HG03039 (cell line): Measurements from ENCODE around the gene PSD4.

Experiments used
- ATAC-seq: cut with Tn5 transposase; IDR thresholded peaks from one replicate; pipeline ENCODE4 v1.9.1; 2021; ENCODE audit warnings: mild to moderate bottlenecking, moderate library complexity; ENCODE audit not compliant: unreplicated experiment

The PSD4 gene

DNA sequence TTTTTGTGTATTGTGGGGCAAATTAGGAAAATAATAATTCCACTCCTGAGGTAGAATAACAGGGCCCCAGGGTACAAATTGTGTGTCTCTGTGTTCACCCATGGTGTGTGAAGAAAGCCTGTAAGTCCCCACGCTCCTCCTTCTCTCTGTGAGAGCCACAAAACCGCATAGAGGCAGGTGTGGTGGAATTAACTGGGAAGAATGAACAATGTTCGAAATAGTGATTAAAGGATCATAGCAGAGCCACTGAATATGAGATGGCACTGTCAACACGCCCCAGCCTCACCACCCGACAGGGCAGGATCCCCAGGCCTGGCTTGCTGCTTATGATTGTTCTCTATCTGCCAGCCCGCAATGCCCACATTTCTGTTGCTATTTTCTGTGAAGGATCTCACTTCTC, 32.3 kb upstream of the PSD4 start:
- ATAC-seq: no peak

DNA sequence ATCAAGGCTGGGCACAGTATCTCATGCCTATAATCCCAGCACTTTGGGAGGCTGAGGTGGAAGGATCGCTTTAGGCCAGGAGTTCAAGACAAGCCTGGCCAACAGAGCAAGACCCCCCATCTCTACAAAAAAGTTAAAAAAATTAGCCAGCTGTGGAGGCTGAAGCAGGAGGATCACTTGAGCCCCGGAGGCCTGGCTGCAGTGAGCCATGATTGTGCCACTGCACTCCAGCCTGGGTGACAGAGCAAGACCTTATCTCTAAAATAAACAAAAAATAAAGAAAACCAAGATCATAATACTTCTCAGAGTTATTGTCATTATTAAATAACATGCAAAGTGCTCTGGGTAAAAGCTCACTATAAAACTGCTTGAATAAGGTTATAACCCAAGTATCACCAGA, 31.5 kb upstream of the PSD4 start:
- no peak for ATAC-seq

DNA sequence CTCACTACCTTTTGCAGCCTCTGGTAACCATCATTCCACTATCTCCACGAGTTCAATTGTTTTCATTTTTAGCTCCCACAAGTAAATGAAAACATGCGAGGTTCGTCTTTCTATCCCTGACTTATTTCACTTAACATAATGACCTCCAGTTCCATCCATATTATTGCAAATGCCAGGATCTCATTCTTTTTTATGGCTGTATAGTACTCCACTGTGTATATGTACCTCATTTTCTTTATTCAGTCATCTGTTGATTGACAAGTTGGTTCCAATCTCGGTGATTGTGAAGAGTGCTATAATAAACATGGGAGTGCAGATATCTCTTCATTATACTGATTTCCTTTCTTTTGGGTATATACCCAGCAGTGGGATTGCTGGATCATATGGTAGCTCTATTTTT, 29.5 kb upstream of the PSD4 start:
- ATAC-seq: no peak

DNA sequence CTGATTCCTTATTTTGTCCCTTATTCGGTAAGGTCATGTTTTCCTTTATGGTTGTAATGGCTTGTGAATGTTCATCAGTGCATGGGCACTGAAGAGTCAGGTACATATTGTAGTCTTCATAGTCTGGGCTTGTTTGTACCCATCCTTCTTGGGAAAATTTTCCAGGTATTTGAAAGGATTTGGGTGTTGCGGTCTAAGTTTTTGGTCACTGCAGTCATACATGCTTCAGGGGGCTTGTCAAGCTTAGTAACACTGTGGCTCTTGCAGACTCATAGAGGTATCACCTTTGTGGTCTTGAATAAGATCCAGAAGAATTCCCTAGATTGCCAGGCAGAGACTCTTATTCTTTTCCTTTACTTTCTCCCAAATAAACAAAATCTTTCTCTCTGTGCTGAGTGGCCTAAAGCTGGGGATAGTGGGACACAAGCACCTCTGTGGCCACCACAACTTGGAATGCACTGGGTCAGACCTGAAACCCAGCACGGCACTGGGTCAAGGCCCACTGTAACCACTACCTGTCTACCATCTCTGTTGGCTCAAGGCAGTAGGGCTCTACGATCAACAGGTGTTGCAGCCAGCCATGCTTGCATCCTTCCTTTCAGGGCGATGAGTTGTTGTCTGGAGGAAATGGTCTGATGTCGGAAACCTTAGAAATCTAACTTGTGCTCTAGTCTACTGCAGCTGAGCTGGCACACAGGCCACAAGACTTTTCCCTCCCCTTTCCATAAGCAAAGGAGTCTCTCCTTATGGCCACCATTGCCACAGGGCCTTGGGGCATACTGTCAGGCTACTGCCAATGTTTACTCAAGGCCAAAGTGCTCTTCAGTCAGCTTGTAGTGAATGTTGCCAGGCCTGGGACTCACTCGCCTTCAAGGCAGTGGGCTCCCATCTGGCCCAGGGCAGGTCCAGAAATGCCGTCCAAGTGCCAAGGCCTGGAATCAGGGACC, 24.9 kb upstream of the PSD4 start:
- no peak for ATAC-seq

DNA sequence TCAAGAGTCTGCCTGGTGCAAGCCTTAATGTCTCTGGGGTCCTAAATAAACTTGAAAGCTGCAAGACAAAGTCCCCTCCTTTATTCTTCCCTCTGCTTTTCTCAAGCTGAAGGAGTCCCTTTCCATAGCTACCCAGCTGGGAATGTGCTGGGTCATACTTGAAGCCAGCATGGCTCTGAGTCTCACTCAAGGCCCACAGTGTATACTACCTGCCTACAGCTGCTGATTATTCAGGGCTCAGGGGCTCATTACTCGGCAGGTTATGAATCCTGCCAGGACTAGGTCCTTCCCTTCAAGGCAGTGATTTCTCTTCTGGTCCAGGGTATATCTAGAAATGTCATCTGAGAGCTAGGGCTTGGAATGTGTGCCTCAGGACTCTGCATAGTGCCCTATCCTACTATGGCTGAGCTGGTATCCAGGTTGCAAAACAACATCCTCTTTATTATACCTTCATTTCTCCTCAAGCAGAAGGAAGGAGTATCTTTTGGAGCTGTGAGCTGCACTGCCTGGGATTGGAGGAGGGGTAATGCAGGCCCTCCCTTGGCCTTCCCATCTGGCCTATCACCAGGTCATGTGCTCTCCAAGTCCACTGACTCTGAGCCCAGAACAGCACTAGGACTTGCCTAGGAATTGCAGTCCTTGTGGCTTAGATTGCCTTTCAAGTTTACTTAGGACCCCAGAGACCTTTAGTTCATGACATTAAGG, 24.1 kb upstream of the PSD4 start:
- ATAC-seq: no peak

DNA sequence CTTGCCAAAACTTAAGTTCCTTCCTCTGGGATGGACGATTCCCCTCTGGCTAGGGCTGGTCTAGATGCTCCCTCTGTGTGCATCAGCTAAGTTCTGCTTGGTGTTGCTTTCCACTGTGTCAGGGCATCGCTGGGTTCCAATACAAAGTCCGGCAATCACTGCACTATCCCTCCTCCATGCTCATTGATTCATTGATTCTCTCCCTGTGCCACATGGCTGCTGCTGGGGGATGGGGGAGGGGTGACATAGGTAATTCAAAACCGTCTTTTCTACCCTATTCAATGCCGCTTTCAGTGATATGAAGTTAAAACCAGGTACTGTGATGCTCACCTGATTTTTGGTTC, 23.5 kb upstream of the PSD4 start:
- ATAC-seq: no peak

DNA sequence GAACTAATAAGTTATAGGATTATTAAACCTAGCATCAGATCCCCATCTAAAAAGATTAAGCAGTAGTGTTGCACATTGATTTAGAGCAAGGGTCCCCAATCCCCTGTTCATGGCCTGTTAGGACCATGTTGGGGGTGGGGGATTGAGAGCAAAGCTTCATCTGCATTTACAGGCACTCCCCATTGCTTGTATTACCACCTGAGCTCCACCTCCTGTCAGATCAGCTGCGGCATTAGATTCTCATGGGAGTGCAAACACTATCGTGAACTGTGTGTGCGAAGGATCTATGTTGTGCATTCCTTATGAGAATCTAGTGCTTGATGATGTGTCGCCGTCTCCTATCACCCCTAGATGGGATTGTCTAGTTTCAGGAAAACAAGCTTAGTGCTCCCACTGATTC, 18.4 kb upstream of the PSD4 start:
- ATAC-seq: no peak

DNA sequence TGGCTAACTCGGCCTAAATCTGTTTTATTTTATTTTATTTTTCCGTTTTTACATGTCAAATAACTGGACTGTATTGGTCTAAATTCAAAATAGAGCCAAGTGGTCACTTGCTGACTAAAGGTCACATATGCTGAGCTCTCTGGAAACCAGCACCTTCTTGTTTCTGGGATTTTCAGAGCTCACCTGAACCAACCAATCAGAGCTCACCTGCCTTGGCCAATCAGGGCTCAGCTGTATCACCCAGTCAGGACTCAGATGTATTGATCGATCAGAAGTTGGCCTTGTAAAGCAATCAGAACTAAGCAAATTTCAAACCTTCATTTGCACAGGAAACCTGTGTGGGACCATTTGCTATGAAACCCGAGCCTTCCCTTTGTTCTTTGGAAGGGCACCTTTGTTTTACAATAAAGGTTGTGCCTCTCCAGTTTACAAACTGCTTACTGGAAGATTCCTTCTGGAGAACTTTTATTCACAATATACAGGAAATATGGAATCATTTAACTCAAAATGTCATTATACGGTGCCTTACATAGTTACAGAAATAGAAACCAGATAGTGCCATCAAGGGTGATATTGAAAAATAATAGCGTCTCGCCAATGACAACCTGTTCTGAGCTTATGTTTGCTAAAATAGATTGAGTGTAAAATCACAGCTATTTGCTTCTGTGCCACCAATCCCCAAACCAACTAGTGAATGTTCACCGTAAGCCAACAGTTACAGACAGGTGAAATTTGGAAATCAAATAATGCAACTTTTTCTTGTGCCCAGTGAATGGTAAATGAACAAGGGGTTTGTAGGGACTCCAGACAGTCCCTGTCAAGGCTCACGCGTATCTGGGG, 17.3 kb upstream of the PSD4 start:
- ATAC-seq: no peak

DNA sequence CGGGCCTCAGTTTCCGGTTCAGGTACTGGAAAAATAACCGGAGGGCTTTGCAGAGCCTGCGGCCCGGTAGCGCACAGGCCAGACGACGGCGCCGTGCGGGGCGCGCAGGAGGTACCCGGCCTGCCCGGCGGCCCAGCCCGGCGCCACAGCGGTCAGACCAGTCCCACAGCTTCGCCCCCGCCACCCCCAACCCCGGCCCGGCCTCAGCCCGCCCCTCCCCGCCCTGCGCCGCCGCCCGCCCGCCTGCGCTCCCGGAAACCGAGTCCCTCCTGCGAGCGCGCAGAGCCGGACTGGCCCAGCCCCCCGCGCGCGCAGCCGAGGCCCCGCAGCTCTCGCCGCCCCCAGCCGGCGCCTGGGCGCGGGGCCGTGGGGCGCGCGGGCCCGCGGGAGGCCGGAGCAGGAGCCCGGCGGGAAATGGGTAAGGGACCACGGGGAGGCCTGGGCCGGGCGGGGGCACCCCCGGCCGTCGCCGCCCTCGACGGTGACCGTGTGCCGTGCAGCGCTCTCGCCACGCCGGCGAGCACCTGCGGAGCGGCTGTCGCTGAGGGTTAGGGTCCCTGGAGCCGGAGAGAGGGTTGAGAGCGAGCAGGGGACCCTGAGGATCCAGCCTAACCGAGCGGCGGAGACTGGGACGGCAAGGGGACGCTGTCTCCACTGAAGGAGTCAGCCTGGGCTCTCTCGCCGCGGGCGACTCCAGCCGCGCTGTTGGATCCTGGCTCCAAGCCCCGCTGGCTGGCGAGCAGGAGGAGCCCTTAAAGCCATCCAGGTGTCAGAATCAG, 16.5 kb upstream of the PSD4 start:
- peak; percentile 49 for ATAC-seq

DNA sequence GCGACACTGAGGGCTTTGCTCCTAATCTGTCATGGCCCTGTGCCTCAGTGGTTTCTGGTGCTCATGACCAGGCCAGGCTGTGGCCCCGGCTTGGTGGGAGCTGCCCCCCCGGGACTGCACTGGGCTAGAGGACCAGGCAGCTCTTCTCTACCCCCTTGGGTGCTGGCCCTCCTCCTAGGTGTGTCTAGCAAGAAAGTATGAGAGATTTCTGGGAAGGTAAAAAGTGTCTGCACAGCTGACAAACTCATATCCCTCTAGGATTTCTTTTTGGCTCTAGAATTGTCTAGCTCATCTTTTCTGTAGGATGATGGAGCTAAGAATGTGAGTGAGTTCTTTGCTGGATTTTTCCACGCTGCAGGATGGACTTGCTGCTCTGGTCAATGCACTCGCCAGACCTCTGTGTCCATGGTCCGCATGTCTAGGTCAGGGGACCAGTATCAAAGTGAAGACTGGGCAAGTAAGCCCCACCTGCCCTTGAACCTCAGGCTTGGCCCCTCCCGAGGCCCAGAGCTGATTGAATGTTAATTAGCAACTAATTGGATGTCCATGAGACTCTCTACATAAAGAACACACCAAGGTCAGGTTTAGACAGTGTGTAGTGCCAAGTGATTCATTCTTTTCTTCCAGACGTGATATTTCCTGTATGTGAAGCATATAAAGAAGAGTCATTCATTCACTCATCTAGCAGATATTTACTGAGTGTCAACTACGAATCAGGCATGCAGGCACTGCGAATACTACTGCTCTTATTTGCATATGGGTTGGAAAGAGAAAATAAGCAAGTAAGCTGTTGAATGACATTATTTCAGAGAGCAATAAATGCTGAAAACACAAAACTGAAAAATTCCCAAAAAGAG, 15.6 kb upstream of the PSD4 start:
- ATAC-seq: no peak

DNA sequence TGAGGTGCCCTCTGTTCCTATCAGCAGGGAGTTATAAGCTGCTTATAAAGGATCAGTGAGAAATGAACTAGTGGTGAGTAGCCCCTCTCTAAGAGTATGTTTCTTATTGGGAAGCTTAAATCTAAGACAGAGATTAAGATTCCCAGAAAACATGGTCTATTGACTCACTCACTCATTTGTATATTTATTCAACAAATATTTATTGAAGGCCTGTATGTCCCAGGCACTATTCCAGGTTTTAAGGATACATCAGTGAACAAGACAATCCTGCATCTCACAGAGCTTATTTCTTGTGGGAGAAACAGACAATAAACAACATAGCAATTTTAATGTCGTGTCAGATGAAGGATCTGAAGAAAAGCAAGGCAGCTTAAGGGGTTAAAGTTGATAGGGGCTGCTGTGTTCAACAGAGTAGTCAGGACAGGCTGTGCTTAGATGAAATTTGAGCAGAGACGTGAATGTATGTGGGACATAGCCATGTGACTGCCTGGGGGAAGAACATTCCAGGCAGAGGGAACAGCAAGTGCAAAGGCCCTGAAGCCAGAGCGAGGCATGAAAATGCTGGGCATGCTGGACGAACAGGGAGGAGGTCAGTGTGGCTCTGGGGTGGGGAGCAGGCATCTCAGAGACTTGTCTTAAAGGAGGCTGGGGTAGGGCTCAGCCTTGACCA, 14.8 kb upstream of the PSD4 start:
- no peak for ATAC-seq

DNA sequence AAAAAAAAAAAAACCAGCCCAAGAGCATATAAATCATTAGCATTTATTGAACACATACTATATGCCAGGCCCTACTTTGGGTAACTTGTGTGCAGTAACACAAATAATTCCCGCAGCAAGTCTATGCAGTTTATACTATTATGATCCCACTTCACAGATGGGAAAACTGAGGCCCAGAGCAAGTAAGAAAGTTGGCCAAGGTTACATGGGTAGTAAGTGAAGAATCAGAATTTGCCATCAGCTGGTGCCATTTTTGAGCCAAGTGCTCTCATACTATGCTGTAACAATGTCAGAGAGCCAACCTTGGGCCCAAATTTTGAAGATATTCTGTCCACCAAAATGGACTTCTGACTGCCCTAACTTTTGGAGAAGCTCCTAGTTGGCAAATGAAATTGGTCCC, 13.5 kb upstream of the PSD4 start:
- ATAC-seq: no peak

DNA sequence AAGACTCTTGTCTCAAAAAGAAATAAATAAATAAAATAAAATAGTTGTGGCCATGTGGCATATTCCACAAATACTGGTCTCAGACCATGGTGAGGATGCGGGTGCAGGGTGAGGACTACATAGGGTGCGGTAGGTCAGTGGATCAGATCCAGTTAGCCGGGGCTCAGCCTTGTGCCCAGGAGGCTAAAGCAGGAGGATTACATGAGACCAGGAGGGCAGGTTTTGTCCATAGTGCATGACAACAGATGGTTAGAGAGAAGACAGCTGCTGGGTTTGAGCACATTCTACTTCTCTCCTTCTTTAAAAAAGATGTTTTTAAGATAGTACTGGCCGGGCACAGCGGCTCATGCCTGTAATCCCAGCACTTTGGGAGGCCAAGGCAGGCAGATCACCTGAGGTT, 12.8 kb upstream of the PSD4 start:
- ATAC-seq: no peak

DNA sequence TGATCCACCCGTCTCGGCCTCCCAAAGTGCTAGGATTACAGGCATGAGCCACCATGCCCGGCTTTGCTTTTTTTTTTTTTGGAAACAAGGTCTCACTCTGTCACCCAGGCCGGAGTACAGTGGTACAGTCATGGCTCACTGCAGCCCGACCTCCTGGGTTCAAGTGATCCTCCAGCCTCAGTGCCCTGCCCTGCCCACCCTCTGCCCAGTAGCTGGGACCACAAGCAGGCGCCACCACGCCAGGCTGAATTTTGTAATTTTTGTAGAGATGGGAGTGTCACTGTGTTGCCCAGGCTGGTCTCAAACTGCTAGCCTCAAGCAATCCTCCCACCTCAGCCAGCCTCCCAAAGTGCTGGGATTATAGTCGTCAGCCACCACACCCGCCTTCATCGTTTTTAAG, 11.6 kb upstream of the PSD4 start:
- no peak for ATAC-seq

DNA sequence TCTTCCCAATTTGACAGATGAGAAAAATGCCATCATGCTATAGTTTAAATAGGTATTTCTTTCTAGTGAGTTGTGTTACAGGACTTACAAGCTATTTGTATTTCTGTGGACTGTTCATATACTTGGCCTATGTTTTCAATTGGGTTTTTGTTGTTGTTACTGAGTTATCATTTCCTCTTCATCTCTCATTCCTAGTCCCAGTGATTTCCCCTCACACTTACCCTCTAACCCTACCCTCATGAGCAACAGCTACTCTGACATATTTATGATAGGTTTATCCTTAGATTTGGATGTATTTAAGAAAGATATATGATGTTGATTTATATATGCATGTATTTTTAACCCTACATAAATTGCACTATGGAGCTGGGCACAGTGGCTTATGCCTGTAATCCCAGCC, 10.9 kb upstream of the PSD4 start:
- ATAC-seq: no peak

DNA sequence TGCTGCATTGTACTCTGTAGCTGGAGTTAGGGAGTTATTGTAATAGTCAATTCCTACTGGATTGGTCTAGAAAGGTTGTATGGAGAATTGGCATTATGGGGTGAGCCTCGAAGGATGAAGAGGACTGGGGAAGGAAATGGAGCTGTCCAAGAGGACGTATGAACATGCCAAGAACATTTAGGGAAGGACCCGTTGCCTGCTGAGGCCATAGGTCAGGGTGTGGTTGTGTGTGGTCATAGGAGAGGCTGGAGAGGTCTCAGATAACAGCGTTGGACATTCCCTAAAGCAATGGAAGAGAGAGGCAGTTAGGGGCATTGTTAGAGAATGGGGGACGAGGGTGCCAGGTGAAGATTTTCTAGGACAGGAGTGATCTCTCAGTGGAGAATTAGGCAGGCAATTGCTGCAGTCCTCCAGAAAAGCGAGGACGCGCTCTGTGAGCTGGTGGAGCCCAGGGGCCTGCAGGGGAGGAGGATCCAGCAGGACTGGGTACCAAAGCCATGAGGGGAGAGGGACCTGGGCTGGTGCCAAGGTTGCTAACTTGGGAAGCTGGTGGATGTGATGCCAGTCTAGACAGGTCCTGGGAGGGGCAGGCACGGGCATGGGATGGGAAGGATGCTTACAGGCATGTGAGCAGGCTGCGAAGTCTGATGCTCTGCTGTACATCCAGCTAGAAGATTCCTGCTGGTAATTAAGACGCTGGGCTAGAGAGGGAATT, 9.4 kb upstream of the PSD4 start:
- no peak for ATAC-seq

DNA sequence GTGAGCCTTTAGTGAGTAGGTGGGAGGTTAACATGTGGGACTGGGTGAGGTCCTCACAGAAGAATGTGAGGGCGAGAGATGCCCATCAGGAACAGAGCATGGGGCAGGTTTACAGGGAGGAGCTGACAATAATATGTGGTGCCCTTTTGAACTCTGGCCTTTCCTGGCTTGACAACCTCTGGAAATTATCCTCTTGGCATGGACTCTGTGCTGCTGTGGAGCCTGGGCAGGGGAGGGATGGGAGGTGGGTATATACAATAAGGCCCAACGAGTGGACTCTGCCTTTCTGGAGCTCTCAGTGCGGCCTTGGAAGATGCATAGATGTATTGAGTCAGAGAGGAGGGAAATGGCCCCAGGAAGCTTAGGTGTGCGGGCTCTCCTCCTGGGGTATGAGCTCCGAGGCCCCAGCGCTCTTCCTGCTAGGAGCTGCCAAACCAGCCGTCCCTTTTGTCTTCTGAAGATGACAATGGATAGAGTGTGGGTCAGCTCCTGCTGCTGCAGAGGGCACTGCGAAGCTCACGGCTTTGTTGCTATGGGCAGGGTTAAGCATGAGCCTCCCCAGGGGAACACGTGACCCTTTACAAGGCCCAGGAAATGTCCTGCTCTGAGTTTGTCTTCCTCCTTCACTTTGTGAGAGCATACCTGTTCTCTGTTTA, 8.7 kb upstream of the PSD4 start:
- ATAC-seq: no peak

DNA sequence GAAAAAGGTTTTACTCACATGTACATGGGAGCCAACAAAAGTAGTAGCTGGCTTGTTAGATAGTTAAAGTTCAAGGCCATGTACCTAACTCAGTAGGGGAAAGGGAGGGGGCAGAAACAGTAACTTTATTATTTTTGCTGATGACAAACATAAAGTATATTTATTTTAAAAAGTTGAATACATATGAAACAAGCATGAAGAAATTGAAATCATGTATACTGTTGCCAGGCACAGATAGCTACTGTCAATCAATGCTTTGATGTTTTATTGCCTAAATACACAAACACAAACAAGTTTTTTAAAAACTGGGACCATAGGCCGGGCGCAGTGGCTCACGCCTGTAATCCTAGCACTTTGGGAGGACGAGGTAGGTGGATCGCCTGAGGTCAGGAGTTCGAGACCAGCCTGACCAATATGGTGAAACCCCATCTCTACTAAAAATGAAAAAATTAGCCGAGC, 7.6 kb upstream of the PSD4 start:
- ATAC-seq: no peak
